Hindlimb muscle (tissue), 1 donor: ENCODE measurements around the gene TPM4. TPM values are rescaled to one million over a fixed set of nuclear protein-coding genes. Genes with fewer than 3 reads are reported as not detected.
"Not testable (repeated sequence)": the region's sequence is repeated elsewhere in the genome, so short reads cannot be mapped to it uniquely, and the experiment has no call there.

ENCODE experiments used
- DNase-seq: peaks from one replicate; pipeline ENCODE4 v3.0.0-alpha.2; 2013
- polyA plus RNA-seq: library from polyadenylated mRNA; unstranded; fragments of 120-200 nt; gene quantifications from one replicate; pipeline ENCODE4 v1.2.1, GENCODE V29; 2013; ENCODE audit not compliant: insufficient read length

TPM4 gene
- 183 TPM for polyA plus RNA-seq

DNA sequence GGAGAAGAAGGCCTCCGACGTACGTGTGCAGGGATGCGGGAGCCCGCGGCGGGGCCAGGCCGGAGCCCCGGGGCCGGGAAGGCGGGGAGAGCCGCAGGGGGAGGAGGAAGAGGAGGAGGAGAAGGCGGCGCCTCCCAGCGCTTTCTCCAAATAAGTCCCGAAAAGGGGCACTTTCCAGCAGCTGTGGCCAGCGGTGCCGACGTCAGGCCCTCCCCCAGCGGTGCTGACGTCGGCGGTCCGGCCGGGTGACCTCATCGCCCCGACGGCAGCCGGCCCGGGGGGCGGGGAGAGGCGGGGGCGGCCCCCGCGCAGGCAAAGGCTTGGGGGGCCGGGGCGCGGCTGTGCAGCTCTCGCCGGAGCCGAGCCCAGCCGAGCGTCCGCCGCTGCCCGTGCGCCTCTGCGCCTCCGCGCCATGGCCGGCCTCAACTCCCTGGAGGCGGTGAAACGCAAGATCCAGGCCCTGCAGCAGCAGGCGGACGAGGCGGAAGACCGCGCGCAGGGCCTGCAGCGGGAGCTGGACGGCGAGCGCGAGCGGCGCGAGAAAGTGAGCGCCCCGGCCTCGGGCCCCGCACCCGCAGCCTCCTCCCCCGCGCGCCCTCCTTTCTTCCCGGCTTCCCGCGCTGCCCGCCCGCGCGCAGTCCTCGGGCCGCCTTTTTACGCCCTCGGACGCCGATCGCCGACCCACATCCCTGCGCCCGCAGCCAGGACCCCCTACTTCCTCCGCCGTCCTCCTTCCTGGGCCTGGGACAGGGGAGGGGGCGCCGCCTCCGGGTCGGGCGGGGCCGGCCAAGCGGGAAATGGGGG lies at the start of gene TPM4:
Gene TPM4 (plus strand): TSS at position 342 of the 804 bp plus-strand sequence. CDS start 71 bp downstream, at position 413.
- peak; percentile 95 for DNase-seq

DNA sequence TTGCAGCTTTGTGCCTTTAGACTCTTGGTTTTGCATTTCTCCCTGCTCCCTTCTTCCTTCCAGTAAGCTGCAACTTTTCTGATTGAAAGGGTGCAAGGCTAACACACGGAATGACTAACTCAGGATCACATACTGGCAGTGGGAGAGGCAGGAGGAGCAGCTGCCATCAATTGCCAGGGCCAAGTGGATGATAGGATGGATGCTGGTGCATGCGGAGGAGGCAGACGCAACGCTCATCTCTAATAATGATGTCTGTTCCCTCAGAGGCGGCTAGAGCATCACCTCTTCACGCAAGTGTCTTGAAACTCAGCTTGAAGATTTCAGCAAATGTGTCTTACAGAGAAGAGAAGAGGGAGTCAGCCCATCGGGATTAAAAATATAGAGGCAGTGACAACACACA lies 49.5 kb upstream of the TPM4 start:
- DNase-seq, result no peak

DNA sequence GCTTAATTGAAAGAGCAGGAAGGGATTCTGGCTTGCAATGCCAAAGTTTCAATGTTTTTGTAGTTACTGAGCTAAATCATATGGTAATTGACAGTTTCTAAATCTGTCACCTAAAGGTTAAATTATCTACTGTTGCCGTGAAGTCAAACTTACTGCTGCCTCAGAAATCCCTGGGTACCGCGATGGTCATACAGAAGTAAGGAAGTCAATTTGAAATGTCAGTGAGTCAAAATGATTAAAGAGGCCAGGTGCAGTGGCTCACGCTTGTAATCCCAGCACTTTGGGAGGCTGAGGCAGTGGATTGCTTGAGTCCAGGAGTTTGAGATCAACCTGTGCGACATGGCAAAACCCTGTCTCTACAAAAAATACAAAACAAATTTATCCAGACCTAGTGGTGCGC lies 48.8 kb upstream of the TPM4 start:
- DNase-seq, result no peak

DNA sequence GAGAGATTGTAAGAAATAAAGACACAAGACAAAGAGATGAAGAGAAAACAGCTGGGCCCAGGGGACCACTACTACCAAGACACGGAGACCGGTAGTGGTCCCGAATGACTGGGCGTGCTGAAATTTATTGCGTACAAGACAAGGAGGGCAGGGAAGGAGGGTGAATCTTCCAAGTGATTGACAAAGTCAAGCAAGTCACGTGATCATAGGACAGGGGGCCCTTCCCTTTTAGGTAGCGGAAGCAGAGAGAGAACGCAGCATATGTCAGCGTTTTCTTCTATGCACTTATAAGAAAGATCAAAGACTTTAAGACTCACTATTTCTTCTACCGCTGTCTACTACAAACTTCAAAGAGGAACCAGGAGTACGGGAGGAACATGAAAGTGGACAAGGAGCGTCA lies 46.1 kb upstream of the TPM4 start:
- DNase-seq, result not testable (repeated sequence)

DNA sequence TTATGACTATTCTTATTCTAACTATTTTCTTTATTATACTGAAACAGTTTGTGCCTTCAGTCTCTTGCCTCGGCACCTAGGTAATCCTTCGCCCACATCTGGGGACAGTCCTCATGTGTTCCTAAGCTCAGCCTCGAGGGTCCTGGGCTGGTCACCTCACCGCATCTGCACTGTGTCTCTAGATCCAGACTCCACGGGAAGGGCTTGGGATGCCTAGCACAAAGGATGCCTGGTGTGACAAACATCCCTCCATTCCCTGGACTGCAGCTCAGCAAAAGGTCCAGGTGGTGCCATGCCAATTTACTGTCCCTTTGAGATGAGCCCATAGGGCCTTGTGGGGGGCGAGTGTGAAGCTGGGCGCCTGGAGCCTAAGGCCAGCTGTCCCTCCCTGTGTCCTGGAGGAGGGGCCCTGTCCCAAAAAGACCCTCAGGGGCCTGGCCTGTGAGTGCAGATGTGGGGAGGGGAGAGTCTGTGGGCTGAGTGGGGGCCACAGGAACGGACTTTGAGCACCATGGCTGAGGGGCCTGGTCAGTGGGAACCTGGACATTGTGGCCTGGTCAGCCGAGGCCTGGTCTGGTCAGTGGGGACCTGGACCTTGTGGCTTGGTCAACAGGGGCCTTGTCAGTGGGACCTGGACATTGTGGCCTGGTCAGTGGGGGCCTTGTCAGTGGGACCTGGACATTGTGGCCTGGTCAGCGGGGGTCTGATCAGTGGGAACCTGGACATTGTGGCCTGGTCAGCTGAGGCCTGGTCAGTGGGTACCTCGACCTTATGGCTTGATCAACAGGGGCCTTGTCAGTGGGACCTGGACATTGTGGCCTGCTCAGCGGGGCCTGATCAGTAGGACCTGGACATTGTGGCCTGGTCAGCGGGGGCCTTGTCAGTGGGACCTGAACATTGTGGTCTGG lies 45.1 kb upstream of the TPM4 start:
- DNase-seq, result no peak

DNA sequence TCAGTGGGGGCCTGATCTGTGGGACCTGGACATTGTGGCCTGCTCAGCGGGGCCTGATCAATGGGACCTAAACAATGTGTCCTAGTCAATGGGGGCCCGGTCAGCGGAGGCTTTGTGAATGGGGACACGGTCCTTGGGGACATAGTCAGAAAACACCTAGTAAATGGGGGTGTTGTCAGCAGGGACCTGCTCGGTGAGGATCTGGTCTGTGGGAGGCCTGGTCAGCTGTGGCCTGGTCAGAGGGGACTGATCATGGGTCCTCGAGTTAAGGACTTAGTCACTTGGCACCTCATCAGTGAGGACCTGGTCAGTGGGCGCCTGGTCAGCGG lies 44.5 kb upstream of the TPM4 start:
- no peak for DNase-seq

DNA sequence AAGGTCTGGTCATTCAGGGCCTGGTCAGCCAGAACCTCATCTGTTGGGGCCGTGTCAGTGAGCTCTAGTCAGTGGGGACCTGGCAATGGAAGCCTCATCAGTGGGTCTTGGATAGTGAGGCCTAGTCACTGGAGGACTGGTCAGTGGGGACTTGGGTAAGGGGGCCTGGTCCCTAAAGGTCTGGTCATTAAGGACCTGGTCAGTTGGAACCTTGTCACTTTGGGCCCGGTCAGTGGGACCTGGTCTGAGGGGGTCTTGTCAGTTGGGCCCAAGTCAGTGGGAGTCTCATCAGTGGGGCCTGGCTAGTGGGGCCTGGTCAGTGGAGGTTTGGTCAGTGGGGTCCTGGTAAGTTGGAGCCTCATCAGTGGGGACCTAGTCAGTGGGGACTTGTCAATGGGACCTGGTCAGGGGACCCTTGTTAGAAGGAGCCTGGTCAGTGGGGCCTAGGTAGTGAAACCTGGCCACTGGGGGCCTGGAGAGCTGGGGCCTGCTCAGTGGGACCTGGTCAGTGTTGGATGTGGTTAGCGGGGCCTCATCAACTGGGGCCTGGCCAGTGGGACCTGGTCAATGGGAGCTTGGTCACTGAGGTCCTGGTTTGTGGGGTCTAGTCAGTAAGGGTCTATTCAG lies 43.7 kb upstream of the TPM4 start:
- DNase-seq, result no peak

DNA sequence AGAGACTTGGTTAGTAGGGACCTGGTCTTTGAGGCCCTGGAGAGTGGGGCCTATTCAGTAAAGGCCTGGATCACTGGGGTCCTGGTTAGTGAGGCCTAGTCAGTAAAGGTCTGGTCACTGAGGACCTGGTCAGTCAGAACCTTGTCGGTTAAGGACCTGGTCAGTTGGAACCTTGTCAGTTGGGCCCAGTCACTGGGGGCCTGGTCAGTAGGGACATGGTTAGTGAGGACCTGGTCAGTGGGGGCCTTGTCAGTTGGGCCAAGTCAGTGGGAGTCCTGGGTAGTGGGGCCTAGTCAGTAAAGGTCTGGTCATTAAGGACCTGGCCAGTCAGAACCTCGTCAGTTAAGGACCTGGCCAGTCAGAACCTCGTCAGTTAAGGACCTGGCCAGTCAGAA lies 43.2 kb upstream of the TPM4 start:
- DNase-seq, result no peak

DNA sequence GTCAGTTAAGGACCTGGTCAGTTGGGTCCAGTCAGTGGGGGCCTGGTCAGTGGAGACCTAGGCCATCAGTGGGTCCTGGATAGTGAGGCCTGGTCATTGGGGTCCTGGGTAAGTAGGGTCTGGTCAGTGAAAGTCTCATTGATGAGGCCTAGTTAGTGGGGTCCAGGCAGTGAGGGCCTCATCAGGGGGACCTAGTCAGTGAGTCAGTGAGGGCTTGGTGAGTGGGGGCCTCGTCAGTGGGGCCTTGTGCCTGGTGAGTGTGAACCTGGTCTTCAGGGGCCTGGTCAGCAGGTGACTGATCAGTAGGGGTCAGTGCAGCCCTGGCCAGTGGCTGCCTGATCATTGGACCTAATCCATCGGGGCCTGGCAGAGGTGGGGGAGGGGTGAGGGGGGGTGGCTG lies 42.6 kb upstream of the TPM4 start:
- DNase-seq, result no peak

DNA sequence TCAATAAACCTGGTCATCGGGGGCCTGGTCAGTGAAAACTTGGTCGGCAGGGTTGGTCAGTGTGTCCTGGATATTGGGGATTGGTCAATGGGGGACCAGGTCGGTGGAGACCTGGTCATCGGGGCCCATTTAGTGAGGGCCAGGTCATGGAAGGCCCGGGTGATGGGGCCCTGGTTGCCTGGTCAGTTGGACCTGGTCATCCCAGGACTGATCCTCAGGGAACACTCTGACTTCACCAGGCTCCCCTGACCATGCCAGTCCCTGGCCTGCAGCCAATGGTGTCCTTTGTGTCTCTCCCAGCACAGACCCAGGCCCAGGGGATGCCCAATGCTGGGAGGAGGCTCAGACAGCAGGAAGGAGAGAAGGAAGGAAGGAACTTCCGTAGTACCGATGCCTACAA lies 42.1 kb upstream of the TPM4 start:
- DNase-seq, result no peak

DNA sequence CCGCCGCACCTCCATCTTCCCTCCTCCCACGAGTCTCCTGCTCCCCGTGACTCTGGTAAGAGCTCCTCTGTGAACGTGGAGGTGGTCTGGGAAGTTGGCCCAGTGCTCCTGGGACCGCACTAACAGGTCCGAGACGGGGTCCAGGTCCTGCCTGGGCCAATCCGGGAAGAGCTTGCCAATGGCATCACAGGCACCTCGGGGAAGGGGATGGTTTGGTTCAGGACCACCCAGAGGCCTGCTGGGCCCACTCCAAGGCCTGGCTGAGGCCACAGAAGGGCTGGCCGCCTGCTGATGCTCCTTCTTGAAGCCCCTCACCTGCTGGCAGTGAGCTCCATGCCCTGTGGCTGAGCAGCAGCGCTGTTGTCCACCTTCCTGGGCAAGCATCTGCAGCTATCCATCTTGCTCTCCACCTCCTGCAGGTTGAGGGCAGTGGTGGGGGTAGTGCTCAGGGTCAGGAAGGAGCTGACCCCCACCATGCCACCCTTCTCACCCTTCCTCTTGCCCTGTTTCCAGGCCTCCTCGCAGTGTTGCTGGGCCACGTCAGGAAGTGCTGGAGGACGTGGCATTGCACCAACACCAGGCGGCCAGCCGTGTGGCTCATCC lies 41.2 kb upstream of the TPM4 start:
- DNase-seq, result no peak

DNA sequence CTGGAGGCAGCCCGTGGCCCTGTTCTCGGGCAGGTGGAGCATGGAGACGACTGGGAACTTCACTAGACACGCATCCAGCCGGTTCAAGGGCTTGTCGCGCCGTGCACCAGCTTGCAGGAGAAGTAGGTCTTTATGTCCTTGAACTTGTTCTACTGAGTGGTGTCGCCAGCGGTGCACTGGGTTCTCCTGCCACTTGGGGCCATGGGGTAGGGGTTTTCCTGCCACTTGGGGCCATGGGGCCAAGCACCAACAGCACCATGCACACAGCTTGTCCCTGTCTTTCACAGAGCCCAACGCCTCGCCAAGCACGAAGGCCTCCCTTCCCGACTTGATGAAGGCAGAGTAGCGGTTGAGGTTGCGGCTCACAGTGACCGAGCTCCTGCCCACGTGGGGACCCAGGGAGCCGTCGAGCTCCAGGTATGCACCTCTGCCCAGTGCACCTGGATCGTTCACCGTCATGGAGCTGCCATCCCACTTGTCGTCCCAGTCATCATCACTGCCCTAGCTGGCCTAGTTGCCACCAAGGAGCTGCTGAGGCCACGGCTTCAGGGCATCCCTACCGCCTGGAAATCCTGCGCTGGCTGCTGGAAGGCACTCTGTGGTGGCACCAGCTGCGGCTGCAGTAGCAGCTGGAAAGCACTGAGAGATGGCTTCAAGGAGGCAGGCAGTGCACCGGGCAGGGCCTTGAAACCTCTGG lies 40.5 kb upstream of the TPM4 start:
- DNase-seq, result no peak

DNA sequence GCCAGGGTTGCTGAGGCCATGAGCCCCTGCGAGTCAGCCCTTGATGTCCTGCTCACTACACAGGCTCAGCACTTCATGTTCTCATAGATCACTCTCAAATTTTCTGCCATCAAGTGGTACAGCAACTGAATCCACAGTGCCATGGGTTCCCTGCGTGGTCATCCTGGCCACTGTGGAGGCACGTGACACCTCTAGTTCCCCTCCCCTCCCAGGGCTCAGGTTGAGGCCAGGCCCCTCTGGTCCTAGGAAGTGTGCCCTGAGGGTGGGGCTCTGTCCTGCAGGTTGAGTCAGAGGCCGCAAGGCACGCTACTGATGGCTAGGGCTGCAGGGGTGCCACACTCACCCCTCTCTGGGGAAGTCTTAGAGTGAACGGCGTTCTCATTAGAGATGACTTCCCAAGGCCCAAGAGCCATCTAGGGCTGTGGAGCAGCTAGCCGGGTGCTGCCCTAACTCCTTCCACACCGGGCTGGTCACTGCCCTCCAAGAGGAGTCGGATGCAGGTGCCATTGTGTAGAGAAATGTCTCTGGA lies 39.8 kb upstream of the TPM4 start:
- DNase-seq, result no peak

DNA sequence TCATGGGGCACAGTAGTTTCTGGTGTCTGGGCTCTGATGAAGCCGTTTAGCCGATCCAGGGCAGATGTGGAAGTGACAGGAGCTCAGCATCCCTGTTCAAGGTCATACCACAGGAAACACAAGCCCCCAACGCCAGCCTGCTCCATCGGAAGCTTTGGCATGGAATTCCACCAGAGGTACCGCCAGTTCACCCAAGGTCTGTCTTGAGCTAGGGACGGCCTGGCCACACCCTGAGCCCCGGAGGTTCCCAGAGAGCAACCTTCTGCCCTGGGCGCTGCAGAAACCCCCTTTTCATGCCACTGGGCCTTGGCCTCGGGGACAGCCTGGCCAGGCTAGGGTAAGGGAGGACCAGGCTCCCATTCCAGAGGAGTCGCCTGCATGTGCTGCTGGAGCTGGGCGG lies 39.4 kb upstream of the TPM4 start:
- DNase-seq, result no peak

DNA sequence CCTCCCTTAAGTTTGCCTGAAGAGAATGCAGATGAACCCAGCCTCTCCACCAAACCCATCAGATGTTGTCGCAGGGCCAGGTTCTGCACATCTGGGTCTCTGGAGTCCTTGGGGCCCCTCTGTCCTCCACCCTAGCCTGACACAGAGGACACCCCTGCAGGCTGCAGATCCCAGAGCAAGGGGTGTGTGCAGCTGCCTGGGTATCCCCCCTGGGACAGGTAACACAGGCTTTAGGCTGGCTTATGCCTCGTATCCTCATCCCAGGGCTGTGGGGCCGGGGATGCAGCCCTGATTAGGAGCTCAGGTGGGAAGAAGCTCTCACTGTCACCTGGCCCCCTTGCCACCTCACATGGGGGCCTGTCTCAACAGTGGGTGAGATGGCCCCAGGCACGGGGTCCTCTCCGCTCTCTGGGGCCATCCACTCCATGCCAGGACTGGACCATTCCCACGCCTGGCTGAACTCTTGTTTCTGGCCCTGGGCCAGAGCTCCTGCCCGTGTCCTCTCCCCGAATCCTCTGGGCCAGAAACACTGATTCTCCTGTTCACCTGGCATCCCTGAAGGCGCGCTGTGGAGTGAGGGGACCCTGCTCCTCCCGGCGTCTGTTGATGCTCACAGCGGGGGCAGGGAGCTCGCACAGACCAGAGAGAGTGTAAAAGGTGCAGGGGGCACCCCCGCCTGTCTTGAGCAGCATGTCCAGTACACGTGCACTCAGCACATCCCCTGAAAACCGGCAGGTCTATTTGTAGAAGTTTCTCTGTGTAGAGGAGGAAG lies 38.7 kb upstream of the TPM4 start:
- DNase-seq, result no peak

DNA sequence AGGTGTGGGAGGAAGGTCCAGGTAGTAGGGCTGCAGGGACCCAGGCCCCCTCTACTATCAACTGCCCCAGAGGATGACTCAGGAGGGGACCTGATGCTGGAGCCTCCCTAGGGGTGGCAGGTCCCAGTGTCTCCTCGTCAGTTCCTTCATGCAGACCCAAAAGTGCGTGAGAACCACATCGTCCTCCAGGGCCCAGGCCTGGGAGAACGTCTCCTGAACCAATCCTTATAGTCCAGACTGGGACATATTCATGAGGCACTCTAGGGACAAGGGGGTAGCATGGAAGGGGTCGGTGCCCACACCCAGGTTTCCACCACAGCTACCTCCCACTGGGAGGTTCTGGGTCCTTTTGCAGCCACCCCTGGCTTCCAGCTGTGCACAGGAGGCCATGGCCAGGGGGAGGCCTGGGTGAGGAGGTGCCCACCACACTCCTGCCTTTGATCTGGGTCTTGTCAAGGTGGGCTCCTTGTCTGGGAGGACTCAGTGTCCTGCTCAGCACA lies 38.0 kb upstream of the TPM4 start:
- DNase-seq, result no peak

DNA sequence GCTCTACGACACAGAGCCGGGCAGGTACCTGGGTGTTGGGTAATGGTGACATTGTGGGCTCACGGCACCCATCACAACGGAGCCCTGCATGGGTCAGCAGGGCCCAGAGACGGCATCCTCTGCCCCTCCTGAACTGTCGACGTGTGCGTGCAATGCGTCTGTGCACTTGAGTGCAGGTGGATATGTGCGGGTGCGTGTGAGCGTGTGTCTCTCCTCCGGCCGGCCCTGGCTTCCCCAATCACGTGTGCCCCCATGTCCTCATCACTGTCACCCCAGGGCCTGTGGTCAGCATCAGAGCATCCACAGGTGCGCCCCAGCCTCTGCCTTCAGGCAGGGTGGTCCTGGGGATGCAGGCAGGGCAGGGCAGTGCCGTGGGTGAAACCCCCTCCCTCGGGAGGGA lies 37.2 kb upstream of the TPM4 start:
- no peak for DNase-seq

DNA sequence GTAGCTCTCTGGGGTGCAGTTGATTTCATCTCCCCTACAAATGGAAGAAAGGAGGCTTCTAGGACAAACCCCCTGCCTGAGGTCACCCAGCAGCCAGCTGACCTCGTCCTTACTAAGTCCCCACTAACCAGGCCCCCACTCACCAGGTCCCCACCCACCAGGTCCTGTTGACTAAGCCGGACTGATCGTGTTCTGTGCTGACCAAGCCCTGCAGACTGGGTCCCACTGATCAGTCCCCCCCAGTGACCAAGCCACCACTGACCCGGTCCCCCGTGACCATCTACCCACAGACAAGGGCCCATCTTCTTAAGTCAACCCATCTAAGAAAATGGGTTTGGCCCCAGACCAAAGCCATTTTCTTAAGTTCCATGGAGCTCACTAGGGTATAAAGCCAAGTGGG lies 36.8 kb upstream of the TPM4 start:
- DNase-seq, result no peak

DNA sequence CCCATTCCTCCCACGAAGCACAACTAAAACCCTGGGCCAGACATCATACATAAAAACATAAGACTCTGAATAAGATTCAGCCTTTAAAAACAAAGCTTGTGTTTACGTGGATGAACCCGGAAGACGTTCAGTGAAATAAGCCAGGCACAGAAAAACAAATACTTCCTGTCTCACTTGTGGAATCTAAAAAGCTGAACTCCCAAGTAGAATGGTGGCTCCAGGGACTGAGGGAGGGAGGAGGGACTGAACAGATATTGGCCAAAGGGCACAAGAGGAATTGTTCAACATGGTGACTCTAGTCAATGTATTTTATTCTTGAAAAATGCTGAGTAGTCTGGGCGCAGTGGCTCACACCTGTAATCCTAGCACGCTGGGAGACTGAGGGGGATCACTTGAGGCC lies 35.7 kb upstream of the TPM4 start:
- DNase-seq, result no peak

DNA sequence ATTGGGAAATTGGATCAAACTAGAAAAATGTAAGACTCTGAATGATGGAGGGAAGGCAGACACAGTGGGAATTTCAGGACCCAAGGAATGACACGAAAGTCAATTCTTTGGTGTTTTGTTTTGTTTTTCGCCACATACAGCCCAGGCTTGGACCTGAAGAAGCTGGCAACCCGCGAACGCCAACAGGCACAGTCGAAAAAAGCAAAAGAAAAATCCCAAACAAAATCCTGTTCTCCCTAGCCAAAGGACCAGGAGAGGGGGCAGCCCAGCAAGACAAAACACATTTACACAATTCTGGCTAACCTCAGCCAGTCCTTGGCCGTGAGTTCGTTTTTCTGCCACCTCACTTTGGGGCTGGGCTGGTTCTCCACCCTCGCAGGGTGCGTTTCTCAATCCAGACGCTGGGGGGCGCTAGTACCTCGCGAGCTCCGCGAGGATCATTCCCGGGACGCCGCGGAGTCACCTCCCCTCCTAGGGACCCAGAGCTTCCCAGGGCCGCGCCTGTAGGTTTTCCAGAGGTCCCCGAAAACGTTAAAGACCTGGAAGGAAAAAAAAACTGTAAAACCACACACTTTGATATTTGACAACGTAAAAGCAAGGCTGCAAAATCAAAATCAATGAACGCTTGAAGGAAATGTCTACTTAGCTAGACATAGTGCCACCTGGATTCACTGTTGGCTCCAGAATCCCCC lies 34.9 kb upstream of the TPM4 start:
- DNase-seq, result peak; percentile 75

DNA sequence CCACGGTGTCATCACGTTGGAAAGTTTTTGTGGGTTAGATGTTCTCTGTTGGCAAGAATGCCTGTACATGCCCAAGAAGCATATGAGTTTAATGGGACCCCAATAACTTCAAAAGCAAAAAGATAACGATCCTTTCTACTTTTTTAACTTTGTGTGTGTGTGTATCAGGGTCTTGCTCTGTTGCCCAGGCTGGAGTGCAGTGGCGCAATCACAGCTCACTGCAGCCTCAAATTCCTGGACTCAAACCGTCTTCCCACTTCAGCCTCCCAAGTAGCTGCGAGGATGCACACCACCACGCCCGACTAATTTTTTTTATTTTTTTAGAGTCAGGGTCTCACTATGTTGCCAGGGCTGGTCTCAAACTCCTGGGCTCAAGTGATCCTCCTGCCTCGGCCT lies 34.3 kb upstream of the TPM4 start:
- no peak for DNase-seq
